Transverse colon (tissue), 4 donors: ENCODE results near the gene CCDC73.

ENCODE experiments used
- CTCF ChIP-seq, 5 experiments: fragments of 200-600 bp in 3 of 5; fragments of 450-650 bp in 2 of 5; sonication (generic) in 3 of 5; IDR thresholded peaks; 1 replicate in 2 of 5; 2 replicates in 3 of 5; pipeline ENCODE4 v1.5.1; 2016 to 2017; ENCODE audit warnings: antibody characterized with exemption in 5 of 5, inconsistent platforms in 3 of 5, mild to moderate bottlenecking in 2 of 5, moderate library complexity in 1 of 5
- POLR2A ChIP-seq: fragments of 450-650 bp; IDR thresholded peaks from one replicate; pipeline ENCODE4 v1.6.1; 2016; ENCODE audit warnings: antibody characterized with exemption, mild to moderate bottlenecking, moderate library complexity
- POLR2AphosphoS5 ChIP-seq, 3 donors: sonication (generic); formaldehyde crosslinking; IDR thresholded peaks; one replicate each; pipeline ENCODE4 v1.6.1; 2016; ENCODE audit warnings: antibody characterized with exemption in 3 of 3

GRCh38 chr11:32794439-32794838 is at the start of gene CCDC73:
- TF ChIP-seq CTCF (IDR thresholded peaks at IDR 0.05) (no peak), POLR2AphosphoS5 (IDR thresholded peaks at IDR 0.05) (no peak), POLR2A (no peak)
